ENCODE data around the gene FZD1. TPM values are rescaled to one million over a fixed set of nuclear protein-coding genes. Genes with fewer than 3 reads are reported as not detected.

FZD1 gene
- total and polyA plus RNA-seq, 12 donors, result 3.0 to 24.6 (median 9.4) TPM

DNA sequence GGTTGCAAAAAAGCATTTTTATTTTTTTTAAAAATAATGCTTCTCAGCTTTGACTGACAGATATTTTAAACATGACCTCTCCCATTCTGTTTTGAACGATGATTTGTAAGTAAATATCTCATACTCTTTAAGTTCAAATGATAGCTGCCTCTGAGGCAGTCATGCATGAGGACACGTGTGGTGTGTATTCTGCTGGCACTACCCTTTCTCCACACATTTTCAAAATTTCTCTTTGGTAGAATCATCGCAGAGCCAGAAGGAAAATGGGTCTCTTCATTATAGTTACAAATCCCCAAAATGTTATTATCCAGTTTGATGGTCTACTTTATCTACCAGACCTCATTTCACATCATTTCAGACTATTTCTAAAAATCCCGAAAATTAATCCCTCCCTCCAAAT lies 55.1 kb downstream of the FZD1 start:
- Histone ChIP-seq H3K27me3 (no peaks in the 10 kb centered on the region), H3K27ac (no peak overlapping the region), H3K9me3 (replicated peaks in 1 of 3) (no peaks in the 10 kb centered on the region), H3K4me3 (no peak overlapping the region), H3K4me1 (replicated peaks in 1 of 2) (peaks cover 0 to 2% of the 10 kb centered on the region in 2 donors), H3K36me3 (replicated peaks in 1 of 2) (no peaks in the 10 kb centered on the region)
- no peak for DNase-seq
- 57 to 72% (median 69%) methylated on average over 4 of the region's 4 CpGs for WGBS, 4 donors
- intact Hi-C loops (cut with DNase I), result no loop called here
- TF ChIP-seq POLR2A (IDR thresholded peaks at IDR 0.05), result no peak
- TF ChIP-seq, protein P1, sequence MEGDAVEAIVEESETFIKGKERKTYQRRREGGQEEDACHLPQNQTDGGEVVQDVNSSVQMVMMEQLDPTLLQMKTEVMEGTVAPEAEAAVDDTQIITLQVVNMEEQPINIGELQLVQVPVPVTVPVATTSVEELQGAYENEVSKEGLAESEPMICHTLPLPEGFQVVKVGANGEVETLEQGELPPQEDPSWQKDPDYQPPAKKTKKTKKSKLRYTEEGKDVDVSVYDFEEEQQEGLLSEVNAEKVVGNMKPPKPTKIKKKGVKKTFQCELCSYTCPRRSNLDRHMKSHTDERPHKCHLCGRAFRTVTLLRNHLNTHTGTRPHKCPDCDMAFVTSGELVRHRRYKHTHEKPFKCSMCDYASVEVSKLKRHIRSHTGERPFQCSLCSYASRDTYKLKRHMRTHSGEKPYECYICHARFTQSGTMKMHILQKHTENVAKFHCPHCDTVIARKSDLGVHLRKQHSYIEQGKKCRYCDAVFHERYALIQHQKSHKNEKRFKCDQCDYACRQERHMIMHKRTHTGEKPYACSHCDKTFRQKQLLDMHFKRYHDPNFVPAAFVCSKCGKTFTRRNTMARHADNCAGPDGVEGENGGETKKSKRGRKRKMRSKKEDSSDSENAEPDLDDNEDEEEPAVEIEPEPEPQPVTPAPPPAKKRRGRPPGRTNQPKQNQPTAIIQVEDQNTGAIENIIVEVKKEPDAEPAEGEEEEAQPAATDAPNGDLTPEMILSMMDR (IDR thresholded peaks at IDR 0.05), result no peak

DNA sequence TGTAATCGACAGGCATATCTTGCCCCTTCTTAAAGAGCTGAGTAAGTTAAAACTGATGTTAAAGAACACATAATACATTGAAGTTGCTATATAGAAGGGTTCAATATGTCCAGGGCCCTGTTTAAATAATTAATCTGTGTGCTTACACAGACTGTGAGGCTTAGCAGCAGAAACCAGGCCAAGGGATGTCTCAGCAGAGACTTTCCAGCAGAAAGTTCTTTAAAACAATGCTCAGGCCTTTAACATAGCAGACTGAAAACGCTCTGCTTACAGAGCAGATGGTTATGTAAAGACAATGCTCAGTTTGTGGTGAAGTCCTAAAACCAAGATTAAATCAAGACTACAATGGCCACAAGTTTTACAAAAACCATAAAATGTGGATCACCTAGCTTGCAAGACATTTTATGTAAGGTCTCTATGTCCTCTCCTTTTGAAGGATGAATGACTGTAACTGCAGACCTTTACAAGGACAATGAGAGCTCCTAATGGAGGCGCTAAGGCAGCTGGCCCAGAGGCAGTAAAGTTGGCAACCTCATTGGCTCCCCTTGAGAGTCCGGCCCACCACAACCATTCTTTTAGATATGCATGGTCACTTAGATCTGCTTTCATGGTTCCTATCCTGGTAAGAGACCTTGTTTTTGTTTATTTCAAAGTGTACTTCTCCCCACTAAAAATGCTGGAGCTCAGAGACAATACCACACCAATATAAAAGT lies 56.3 kb downstream of the FZD1 start:
- no peak for TF ChIP-seq POLR2A (IDR thresholded peaks at IDR 0.05)
- TF ChIP-seq, protein P1 (IDR thresholded peaks at IDR 0.05), result no peak
- Histone ChIP-seq H3K27me3 (no peaks in the 10 kb centered on the region), H3K4me3 (no peak overlapping the region), H3K36me3 (replicated peaks in 1 of 2) (no peaks in the 10 kb centered on the region), H3K4me1 (replicated peaks in 1 of 2) (peaks cover 0 to 5% of the 10 kb centered on the region in 2 donors), H3K27ac (no peak overlapping the region), H3K9me3 (replicated peaks in 1 of 3) (no peaks in the 10 kb centered on the region)
- intact Hi-C loops (cut with DNase I), result no loop called here
- WGBS, 4 donors, result 82 to 90% (median 86%) methylated on average over 4 of the region's 4 CpGs
- DNase-seq, result no peak
